UCSD-AML1 (cell line): ENCODE measurements around the gene TTC6.

Source experiments
- DNase-seq: peaks from one replicate; lab custom pipeline; 2025; ENCODE audit not compliant: unreplicated experiment; lab: John Stamatoyannopoulos, UW

Gene TTC6

DNA sequence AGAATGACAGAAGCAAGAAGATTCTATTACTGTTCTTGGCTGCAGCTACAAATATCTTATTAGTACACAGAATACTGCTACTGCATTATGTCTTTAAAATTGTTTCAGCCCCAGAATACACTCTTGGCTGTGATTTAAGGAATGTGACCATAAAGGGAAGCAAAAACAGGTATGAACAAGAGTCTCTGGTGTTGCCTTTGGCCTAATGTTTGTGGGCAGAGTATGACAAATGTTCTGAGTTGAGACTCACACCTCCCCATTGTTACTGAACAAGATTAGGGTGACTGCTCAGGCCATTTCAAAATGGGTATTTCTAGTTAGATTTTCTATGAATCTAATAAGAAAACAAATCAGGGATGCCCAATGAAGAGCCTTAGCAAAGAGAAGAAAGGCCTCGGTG is 28.5 kb downstream of the TTC6 start:
- no peak for DNase-seq

DNA sequence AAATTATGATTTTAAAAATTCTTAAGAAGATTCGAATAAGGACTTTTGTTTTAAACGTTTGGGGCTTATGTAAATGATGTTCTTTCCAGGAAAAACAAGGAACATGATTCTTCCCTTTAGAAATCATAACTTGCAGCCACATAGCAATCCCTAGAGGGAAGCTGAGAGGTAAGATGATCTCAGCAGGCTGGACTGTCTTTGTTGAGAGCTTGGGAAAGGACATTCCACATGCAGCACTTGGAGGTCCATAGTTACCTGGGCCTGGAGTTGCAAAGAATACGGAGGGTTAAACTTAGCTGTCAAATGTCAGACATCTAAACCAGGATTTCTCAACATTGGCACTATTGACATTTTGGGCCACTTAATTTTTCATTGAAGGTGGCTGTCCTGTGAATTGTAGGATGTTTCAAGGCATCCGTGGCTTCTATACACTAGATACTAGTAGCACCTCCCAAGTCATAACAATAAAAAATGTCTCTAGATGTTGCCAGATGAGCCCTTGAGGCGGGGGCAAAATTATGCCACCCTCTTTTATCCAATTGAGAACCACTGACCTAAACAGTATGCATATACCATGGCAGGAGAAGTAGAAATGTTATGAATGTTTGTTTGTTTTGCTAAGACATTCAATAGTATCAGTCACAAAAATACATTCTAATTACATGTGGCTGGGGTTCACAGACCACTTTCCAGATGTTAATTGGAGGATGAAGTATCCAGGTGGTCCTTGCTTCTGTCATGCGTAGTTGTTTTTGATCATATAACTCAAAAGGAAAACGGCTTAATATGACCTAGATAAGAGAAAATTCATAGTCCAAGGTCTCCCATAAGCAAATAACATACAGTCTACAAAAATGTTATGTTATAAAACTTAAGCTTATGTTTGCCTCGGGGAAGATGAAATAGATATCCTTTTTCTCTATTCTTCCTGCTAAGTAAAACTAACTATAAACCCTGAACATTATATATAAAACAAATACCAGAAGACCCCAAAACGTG is 30.5 kb downstream of the TTC6 start:
- DNase-seq = no peak

GRCh38 chr14:37637341-37637740 is 41.9 kb downstream of the TTC6 start:
- no peak for DNase-seq

- no peak for DNase-seq
Measured at GRCh38 chr14:37638599-37638998, 43.2 kb downstream of the TTC6 start.

- DNase-seq = no peak
Measured at GRCh38 chr14:37641117-37641516, 45.7 kb downstream of the TTC6 start.

- no peak for DNase-seq
Measured at GRCh38 chr14:37642125-37642524, 46.7 kb downstream of the TTC6 start.

GRCh38 chr14:37643701-37644100 is 48.3 kb downstream of the TTC6 start:
- DNase-seq = no peak
